ENCODE data around the gene ABHD12B. TPM values are rescaled to one million over a fixed set of nuclear protein-coding genes. Genes with fewer than 3 reads are reported as not detected.

The ABHD12B gene
- total RNA-seq, 1 experiment from 2014 or later: 51.0 TPM

GRCh38 chr14:50932156-50932555 lies 60.3 kb downstream of the ABHD12B start:
- no CpG with 5 or more reads among the region's 1 CpG for WGBS (ENCODE audit: extremely low coverage, insufficient read length, low lambda C conversion rate)
- H2AK5ac ChIP-seq (ENCODE audit: insufficient read length, low read length): no peak overlapping the region
- TF ChIP-seq CTCF (conservative IDR thresholded peaks at IDR 0.05): no peak
- no peak overlapping the region for H2BK5ac ChIP-seq (ENCODE audit: insufficient read length, low read length)
- H3K4me2 ChIP-seq (ENCODE audit: insufficient read depth, insufficient read length, low read length): no peak overlapping the region
- H2BK20ac ChIP-seq (ENCODE audit: low read depth, low read length, poor library complexity, severe bottlenecking): no peak overlapping the region
- no peaks in the 10 kb centered on the region for H3K4me1 ChIP-seq (ENCODE audit: insufficient read depth, low read length)
- no peak overlapping the region for H3K27ac ChIP-seq (ENCODE audit: insufficient read length, low read depth, low read length)
- no peaks in the 10 kb centered on the region for H3K27me3 ChIP-seq (ENCODE audit: insufficient read depth, low read length)
- peaks cover 5 to 39% (median 8%) of the 10 kb centered on the region in 3 experiments; a peak in 5 of 7 replicates for H3K36me3 Mint-ChIP-seq (ENCODE audit: insufficient read depth in 1 of 3, low read depth in 3 of 3)
- H3K9ac ChIP-seq (ENCODE audit: extremely low read depth, insufficient read length, low read length): no peak overlapping the region
- no peak overlapping the region for H3K56ac ChIP-seq (ENCODE audit: insufficient read length, low read depth, low read length)
- H3K4me3 Mint-ChIP-seq: no peak overlapping the region
- H3K9me3 Mint-ChIP-seq: no peaks in the 10 kb centered on the region
- no peak overlapping the region for H4K5ac ChIP-seq (ENCODE audit: insufficient read length, low read depth, low read length)
- H4K20me1 ChIP-seq (ENCODE audit: control insufficient read depth, insufficient read depth, insufficient read length): no peaks in the 10 kb centered on the region
- no peak overlapping the region for H3K18ac ChIP-seq (ENCODE audit: insufficient read length, low read depth, low read length)
- H3K79me1 ChIP-seq (ENCODE audit: insufficient read depth, low read depth, low read length, poor library complexity, severe bottlenecking): no peaks in the 10 kb centered on the region
- no peak overlapping the region for H2AFZ ChIP-seq (ENCODE audit: low read length)
- H3K27me3 Mint-ChIP-seq (ENCODE audit: low read depth): no peaks in the 10 kb centered on the region
- H4K91ac ChIP-seq (ENCODE audit: insufficient read length, low read depth, low read length): no peak overlapping the region
- H2BK12ac ChIP-seq (ENCODE audit: insufficient read length, low read depth, low read length): no peak overlapping the region
- H3K9me3 ChIP-seq (ENCODE audit: control insufficient read depth, low read depth, low read length): no peaks in the 10 kb centered on the region
- no peak overlapping the region for H2BK120ac ChIP-seq (ENCODE audit: low read depth, low read length, poor library complexity, severe bottlenecking)
- H3K23me2 ChIP-seq (ENCODE audit: insufficient read length, low read depth, low read length, poor library complexity, severe bottlenecking): no peaks in the 10 kb centered on the region
- H3K23ac ChIP-seq (ENCODE audit: insufficient read length, low read depth, low read length): no peak overlapping the region
- no peaks in the 10 kb centered on the region for H3K4me1 Mint-ChIP-seq
- H3K27ac Mint-ChIP-seq: no peak overlapping the region
- H3K4ac ChIP-seq (ENCODE audit: low read depth, low read length): no peak overlapping the region
- DNase-seq: no peak
- H3T11ph ChIP-seq (ENCODE audit: low read length): no peak overlapping the region
- no peaks in the 10 kb centered on the region for H3K79me2 ChIP-seq (ENCODE audit: insufficient read depth, low read length)
- no peak overlapping the region for H2BK15ac ChIP-seq (ENCODE audit: low read depth, low read length)
- H4K8ac ChIP-seq (replicated peaks; ENCODE audit: insufficient read length, low read depth, low read length): no peak overlapping the region
- H3K14ac ChIP-seq (ENCODE audit: insufficient read depth, low read length): no peak overlapping the region

All from H9 (cell line).